MCF 10A (cell line): ENCODE data around the gene ANXA3. TPM values are rescaled to one million over a fixed set of nuclear protein-coding genes. Genes with fewer than 3 reads are reported as not detected.

Source experiments
- BruUV-seq: library from RNA; stranded (reverse); fragments of 400-500 nt; replicated peaks from 2 replicates; lab custom pipeline; 2021; lab: Mats Ljungman, UMichigan
- CTCF ChIA-PET: fragments of 300-600 bp; sonication (Branson Sonifier 250); formaldehyde crosslinking; extraction: SDS; loops from one replicate; lab custom pipeline; 2021; ENCODE audit warnings: antibody characterized with exemption, inconsistent platforms; lab: Yijun Ruan, JAX
- POLR2A ChIA-PET: fragments of 300-600, 350-650 bp; sonication (Branson Sonifier 250); formaldehyde crosslinking; extraction: SDS; loops from one replicate; lab custom pipeline; 2020; ENCODE audit warnings: antibody characterized with exemption, inconsistent platforms; lab: Yijun Ruan, JAX
- DNase-seq: peaks from one replicate; pipeline ENCODE4 v3.0.0-alpha.2; 2018; ENCODE audit not compliant: unreplicated experiment
- H3K27ac Mint-ChIP-seq: one replicate; pipeline ENCODE4 v1.8.0; 2022; ENCODE audit warnings: mild to moderate bottlenecking, low read depth, mixed read lengths; ENCODE audit not compliant: unreplicated experiment
- H3K27me3 Mint-ChIP-seq: one replicate; pipeline ENCODE4 v1.8.0; 2022; ENCODE audit warnings: mixed read lengths; ENCODE audit not compliant: insufficient read depth, unreplicated experiment
- H3K36me3 Mint-ChIP-seq: one replicate; pipeline ENCODE4 v1.8.0; 2022; ENCODE audit warnings: mild to moderate bottlenecking, moderate library complexity, mixed read lengths; ENCODE audit not compliant: insufficient read depth, unreplicated experiment
- H3K4me1 Mint-ChIP-seq: one replicate; pipeline ENCODE4 v1.8.0; 2022; ENCODE audit warnings: mixed read lengths; ENCODE audit not compliant: insufficient read depth, unreplicated experiment
- H3K4me3 Mint-ChIP-seq: one replicate; pipeline ENCODE4 v1.8.0; 2022; ENCODE audit warnings: mild to moderate bottlenecking, moderate library complexity, mixed read lengths; ENCODE audit not compliant: unreplicated experiment
- H3K9me3 Mint-ChIP-seq: one replicate; pipeline ENCODE4 v1.8.0; 2022; ENCODE audit warnings: mixed read lengths; ENCODE audit not compliant: unreplicated experiment
- intact Hi-C: fragments of 100-400 bp; cut with micrococcal nuclease; formaldehyde crosslinking; loops from 2 replicates; pipeline ENCODE4 v1.14.1; 2022
- total RNA-seq: library from RNA; stranded (reverse); gene quantifications from 2 replicates; pipeline ENCODE4 v1.2.3, GENCODE V29; 2022
- TF ChIP-seq, protein P1 (sequence below): fragments of 200-600 bp; IDR thresholded peaks from one replicate; pipeline ENCODE4 v1.8.0; 2022; ENCODE audit warnings: antibody characterized with exemption, mild to moderate bottlenecking; ENCODE audit not compliant: unreplicated experiment

The ANXA3 gene
- total RNA-seq, 1 experiment from 2014 or later = 260 TPM

DNA sequence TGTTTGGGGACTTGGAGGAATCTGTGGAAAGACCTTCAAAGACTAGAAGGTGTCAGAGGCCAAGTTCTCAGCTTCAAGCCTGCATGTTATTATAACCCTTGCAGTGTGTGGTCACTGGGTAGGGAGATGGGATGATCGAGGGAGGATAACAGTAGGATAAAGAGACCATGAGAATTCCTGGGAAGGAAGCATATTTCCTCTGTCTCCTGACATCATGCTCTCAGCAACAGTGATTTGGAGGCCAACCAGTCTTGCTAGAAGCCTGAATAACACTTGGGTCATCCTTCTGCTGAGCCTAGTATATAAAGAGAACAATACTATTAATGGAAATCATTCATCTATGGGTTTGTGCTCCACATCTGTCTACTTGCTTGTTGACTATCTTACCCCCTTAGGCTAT is 40.9 kb upstream of the ANXA3 start:
- no peak for DNase-seq
- TF ChIP-seq, protein P1, sequence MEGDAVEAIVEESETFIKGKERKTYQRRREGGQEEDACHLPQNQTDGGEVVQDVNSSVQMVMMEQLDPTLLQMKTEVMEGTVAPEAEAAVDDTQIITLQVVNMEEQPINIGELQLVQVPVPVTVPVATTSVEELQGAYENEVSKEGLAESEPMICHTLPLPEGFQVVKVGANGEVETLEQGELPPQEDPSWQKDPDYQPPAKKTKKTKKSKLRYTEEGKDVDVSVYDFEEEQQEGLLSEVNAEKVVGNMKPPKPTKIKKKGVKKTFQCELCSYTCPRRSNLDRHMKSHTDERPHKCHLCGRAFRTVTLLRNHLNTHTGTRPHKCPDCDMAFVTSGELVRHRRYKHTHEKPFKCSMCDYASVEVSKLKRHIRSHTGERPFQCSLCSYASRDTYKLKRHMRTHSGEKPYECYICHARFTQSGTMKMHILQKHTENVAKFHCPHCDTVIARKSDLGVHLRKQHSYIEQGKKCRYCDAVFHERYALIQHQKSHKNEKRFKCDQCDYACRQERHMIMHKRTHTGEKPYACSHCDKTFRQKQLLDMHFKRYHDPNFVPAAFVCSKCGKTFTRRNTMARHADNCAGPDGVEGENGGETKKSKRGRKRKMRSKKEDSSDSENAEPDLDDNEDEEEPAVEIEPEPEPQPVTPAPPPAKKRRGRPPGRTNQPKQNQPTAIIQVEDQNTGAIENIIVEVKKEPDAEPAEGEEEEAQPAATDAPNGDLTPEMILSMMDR = no peak
- H3K27me3 Mint-ChIP-seq = no peaks in the 10 kb centered on the region
- intact Hi-C loops = no loop called here
- H3K4me3 Mint-ChIP-seq = no peak overlapping the region
- H3K36me3 Mint-ChIP-seq = no peaks in the 10 kb centered on the region
- no TSS peak for BruUV-seq
- CTCF ChIA-PET = no interaction called here
- H3K27ac Mint-ChIP-seq = no peak overlapping the region
- no peaks in the 10 kb centered on the region for H3K4me1 Mint-ChIP-seq
- H3K9me3 Mint-ChIP-seq = no peaks in the 10 kb centered on the region
- POLR2A ChIA-PET = no interaction called here

DNA sequence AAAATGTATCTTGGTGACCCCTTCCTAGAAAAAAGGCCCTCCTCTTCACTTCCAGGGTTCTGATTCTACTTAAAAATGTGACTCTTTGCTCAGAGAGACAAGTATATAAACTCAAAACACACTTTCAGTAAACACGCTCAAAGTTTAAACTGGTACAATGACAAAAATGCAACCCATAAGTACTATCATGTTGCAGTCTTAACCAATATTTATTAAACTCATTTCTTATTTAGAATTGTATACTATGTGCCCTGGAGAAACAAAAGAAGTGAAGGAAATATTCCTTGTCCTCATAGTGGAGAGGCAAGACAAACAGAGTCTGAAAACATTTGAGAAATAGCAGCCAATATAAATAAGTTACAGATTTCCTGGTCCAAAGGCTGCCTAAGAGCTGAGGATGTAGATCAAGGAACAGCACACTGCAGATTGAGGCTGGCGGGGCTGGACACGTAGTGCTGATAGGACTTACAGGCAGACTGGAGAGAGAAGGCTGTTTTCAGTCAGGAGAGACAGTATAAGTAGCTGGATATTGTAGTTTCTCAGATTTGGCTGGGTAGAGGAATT is 39.1 kb upstream of the ANXA3 start:
- H3K36me3 Mint-ChIP-seq = no peaks in the 10 kb centered on the region
- ChIA-PET CTCF (interaction anchor here (0.6 to 9.4 kb wide), 8 partner anchors 12 to 553 kb away, joined by 3 to 66 read pairs (median 3); no protein-coding TSS in a partner anchor), POLR2A (no interaction called here)
- TF ChIP-seq, protein P1 = no peak
- intact Hi-C loops = no loop called here
- H3K27me3 Mint-ChIP-seq = no peaks in the 10 kb centered on the region
- no peak overlapping the region for H3K4me3 Mint-ChIP-seq
- no peaks in the 10 kb centered on the region for H3K9me3 Mint-ChIP-seq
- DNase-seq = no peak
- H3K4me1 Mint-ChIP-seq = no peaks in the 10 kb centered on the region
- no TSS peak for BruUV-seq
- H3K27ac Mint-ChIP-seq = no peak overlapping the region

DNA sequence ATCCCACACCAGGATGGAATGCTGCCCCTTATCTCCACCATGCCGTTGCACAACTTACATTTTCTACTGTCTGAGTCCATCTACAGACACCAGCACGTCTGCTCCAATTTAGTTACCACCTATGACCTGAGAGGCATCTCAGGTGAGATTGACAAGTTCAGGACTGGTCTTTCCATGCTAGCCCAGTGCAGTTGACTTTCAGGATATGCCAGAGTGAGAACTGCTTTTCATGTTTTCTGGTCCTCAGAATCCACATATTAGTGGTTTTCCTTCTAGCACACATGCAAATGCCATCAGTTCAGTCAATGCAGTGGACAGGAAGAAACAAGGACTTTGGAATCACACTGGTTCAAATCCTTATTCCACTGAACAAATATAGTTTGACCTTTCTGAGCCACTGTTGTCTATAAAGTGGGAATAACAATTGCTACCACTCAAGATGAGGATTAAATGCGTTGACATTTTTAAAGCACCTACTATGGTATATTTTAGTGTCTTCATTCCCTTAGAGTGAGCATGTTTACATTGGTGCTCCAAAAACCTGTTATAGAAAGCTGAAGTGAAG is 38.1 kb upstream of the ANXA3 start:
- no peaks in the 10 kb centered on the region for H3K4me1 Mint-ChIP-seq
- ChIA-PET CTCF (interaction anchor here (0.6 to 9.4 kb wide), 9 partner anchors 10 to 554 kb away, joined by 3 to 66 read pairs (median 3); no protein-coding TSS in a partner anchor), POLR2A (interaction anchor here (1.1 kb wide), 1 partner anchor 456 kb away, joined by 3 read pairs; the partner anchor contains the start of gene FRAS1)
- TF ChIP-seq, protein P1 = no peak
- H3K4me3 Mint-ChIP-seq = no peak overlapping the region
- BruUV-seq = no TSS peak
- intact Hi-C loops = no loop called here
- no peaks in the 10 kb centered on the region for H3K27me3 Mint-ChIP-seq
- no peak overlapping the region for H3K27ac Mint-ChIP-seq
- no peaks in the 10 kb centered on the region for H3K9me3 Mint-ChIP-seq
- DNase-seq = no peak
- H3K36me3 Mint-ChIP-seq = no peaks in the 10 kb centered on the region

DNA sequence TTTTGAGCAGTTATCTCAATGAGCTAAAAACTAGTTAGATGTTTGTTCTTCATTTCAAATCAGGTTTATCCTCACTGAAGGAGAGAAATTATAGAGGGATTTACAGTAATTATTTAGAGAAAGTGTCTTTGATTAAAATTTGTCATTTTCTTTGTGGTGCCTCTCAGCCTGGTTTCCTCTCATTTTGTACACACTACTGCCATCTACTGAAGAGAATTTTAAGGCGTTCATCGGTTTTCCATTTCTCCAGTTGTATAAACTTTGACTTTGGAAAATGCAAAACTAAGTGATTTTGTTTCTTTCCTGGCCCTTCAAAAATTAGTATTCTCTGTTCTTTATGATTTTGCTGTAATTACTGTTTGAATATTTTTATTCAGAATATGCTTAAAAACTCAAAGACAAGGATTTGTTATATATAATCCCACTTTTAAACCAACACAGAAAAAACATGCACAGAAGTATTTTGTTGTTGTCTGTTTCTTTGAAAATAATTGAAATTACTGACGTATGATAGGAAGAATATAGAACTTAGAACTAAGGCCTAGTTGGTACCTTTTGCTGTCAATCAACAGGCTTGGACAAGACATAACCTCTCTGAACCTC is 34.4 kb upstream of the ANXA3 start:
- ChIA-PET CTCF (interaction anchor here (0.9 to 9.4 kb wide), 8 partner anchors 11 to 593 kb away, joined by 3 to 66 read pairs (median 6); no protein-coding TSS in a partner anchor), POLR2A (no interaction called here)
- Mint-ChIP-seq H3K4me1 (no peaks in the 10 kb centered on the region), H3K27ac (no peak overlapping the region), H3K9me3 (no peaks in the 10 kb centered on the region), H3K4me3 (no peak overlapping the region), H3K27me3 (no peaks in the 10 kb centered on the region), H3K36me3 (no peaks in the 10 kb centered on the region)
- intact Hi-C loops = loop anchor here (1.0 to 2.0 kb wide), 4 partner anchors 348 to 558 kb away; no protein-coding TSS in a partner anchor
- TF ChIP-seq, protein P1 = peak; percentile 50
- BruUV-seq = no TSS peak
- peak; percentile 50 for DNase-seq
